Measurements from ENCODE around the gene DVL2.

DVL2 gene

GRCh38 chr17:7234083-7234951 lies at the start of gene DVL2:
TSS of gene DVL2 (minus strand) at chr17:7234517. CDS start at chr17:7234262, 255 bp downstream.
- peak; percentile 86 for DNase-seq

- no peak for DNase-seq
Observed at GRCh38 chr17:7283471-7284216, 49.3 kb upstream of the DVL2 start.

GRCh38 chr17:7282752-7283321 lies 48.5 kb upstream of the DVL2 start:
- DNase-seq: no peak

- DNase-seq: no peak
Observed at GRCh38 chr17:7281953-7282751, 47.8 kb upstream of the DVL2 start.

- DNase-seq: peak; percentile 78
Observed at GRCh38 chr17:7281074-7281952, 47.0 kb upstream of the DVL2 start, which contains the start of gene SLC2A4. TSS of gene SLC2A4 (plus strand) at chr17:7281718. CDS start at chr17:7281935, 217 bp downstream.

GRCh38 chr17:7280519-7281073 lies 46.3 kb upstream of the DVL2 start:
- peak; percentile 76 for DNase-seq

GRCh38 chr17:7279448-7279847 lies 45.1 kb upstream of the DVL2 start:
- DNase-seq: no peak

- no peak for DNase-seq
Observed at GRCh38 chr17:7266784-7267183, 32.5 kb upstream of the DVL2 start.

- DNase-seq: no peak
Observed at GRCh38 chr17:7263801-7264078, 29.4 kb upstream of the DVL2 start.

GRCh38 chr17:7262935-7263800 lies 28.9 kb upstream of the DVL2 start:
- DNase-seq: no peak

GRCh38 chr17:7262192-7262934 lies 28.0 kb upstream of the DVL2 start, which contains the start of gene CLDN7:
TSS of gene CLDN7 (minus strand) at chr17:7262478. CDS start at chr17:7262043, 435 bp downstream.
- no peak for DNase-seq

- no peak for DNase-seq
Observed at GRCh38 chr17:7261379-7262191, 27.3 kb upstream of the DVL2 start.

- no peak for DNase-seq
Observed at GRCh38 chr17:7260651-7261378, 26.5 kb upstream of the DVL2 start.

- no peak for DNase-seq
Observed at GRCh38 chr17:7260151-7260550, 25.8 kb upstream of the DVL2 start.

- no peak for DNase-seq
Observed at GRCh38 chr17:7259555-7259889, 25.2 kb upstream of the DVL2 start.

- DNase-seq: no peak
Observed at GRCh38 chr17:7258731-7259554, 24.6 kb upstream of the DVL2 start.

GRCh38 chr17:7256766-7257456 lies 22.6 kb upstream of the DVL2 start:
- no peak for DNase-seq

All from DMS 273 treated with DMSO at 0.1 percent for 48 hours (cell line).